ENCODE data around the gene CCER1.

The CCER1 gene

DNA sequence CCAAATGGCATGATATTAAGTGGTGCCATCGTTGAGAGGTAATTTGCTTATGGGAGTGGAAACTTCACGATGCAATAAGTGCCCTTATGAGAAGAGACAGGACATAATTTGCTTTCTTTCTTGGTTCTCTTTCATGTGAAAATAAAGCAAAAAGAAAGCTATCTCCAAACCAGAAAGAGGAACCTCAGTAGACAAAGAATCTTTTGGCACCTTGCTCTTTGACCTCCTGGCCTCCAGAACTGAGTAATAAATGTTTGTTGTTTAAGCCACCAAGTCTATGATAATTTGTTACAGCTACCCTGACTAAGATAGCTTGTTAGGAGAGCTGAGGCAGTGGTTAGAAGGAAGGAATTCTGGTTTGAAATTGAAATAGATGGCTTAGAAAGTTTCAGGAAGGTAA lies 39.6 kb downstream of the CCER1 start:
- H3K9me3 ChIP-seq: no peaks in the 10 kb centered on the region
- no peak for DNase-seq
- H3K27me3 ChIP-seq: no peaks in the 10 kb centered on the region
- intact Hi-C loops (cut with DNase I; ENCODE audit: low total_unique reads): no loop called here
- TF ChIP-seq, protein P1, sequence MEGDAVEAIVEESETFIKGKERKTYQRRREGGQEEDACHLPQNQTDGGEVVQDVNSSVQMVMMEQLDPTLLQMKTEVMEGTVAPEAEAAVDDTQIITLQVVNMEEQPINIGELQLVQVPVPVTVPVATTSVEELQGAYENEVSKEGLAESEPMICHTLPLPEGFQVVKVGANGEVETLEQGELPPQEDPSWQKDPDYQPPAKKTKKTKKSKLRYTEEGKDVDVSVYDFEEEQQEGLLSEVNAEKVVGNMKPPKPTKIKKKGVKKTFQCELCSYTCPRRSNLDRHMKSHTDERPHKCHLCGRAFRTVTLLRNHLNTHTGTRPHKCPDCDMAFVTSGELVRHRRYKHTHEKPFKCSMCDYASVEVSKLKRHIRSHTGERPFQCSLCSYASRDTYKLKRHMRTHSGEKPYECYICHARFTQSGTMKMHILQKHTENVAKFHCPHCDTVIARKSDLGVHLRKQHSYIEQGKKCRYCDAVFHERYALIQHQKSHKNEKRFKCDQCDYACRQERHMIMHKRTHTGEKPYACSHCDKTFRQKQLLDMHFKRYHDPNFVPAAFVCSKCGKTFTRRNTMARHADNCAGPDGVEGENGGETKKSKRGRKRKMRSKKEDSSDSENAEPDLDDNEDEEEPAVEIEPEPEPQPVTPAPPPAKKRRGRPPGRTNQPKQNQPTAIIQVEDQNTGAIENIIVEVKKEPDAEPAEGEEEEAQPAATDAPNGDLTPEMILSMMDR (IDR thresholded peaks at IDR 0.05): no peak
- H3K4me3 ChIP-seq: no peak overlapping the region
- H3K4me1 ChIP-seq: no peaks in the 10 kb centered on the region
- no peak overlapping the region for H3K27ac ChIP-seq
- no peaks in the 10 kb centered on the region for H3K36me3 ChIP-seq

- no peaks in the 10 kb centered on the region for H3K9me3 ChIP-seq
- H3K4me1 ChIP-seq: no peaks in the 10 kb centered on the region
- no peak overlapping the region for H3K27ac ChIP-seq
- TF ChIP-seq, protein P1 (IDR thresholded peaks at IDR 0.05): no peak
- H3K36me3 ChIP-seq: no peaks in the 10 kb centered on the region
- intact Hi-C loops (cut with DNase I; ENCODE audit: low total_unique reads): no loop called here
- H3K4me3 ChIP-seq: no peak overlapping the region
- DNase-seq: no peak
- no peaks in the 10 kb centered on the region for H3K27me3 ChIP-seq
Measured at GRCh38 chr12:90910958-90911357, 44.0 kb downstream of the CCER1 start.

DNA sequence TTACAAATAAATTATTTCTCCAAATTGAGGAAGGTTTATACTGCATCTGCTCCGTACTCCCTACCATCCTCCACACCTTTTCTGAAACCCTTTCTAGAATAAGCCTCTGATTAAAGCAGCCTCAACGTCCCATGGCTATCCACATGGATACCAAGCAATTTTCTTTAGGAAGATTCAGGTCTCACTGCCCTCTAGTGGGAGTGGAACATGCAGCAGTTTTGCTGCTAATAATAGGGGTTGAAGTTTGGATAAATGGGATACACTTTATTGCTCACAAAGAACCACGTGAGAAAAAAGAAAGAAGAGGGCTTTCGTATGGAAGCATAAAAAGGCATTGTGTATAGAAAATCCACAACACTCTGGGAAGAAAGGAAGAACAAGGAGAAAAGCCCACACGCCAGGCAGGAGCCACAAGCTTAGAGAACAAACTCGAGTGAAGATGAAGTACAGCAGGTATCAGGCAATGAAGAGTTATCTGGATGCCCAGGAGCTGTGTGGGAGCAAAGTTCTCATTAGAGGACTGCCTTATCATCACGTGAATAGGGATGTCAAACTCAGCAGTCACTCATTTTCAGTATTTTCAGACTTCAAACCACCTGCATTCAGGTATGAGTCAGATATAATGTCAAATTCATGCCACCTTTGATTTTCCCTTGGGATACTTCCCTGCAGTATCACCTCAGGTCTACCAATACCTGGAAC lies 45.8 kb downstream of the CCER1 start:
- no peak for DNase-seq
- H3K27ac ChIP-seq: no peak overlapping the region
- H3K9me3 ChIP-seq: no peaks in the 10 kb centered on the region
- H3K36me3 ChIP-seq: no peaks in the 10 kb centered on the region
- intact Hi-C loops (cut with DNase I; ENCODE audit: low total_unique reads): no loop called here
- TF ChIP-seq, protein P1 (IDR thresholded peaks at IDR 0.05): peak; percentile 29 to 38
- no peak overlapping the region for H3K4me3 ChIP-seq
- no peaks in the 10 kb centered on the region for H3K4me1 ChIP-seq
- no peaks in the 10 kb centered on the region for H3K27me3 ChIP-seq

GRCh38 chr12:90908465-90908864 lies 46.5 kb downstream of the CCER1 start:
- Histone ChIP-seq H3K9me3 (no peaks in the 10 kb centered on the region), H3K4me3 (no peak overlapping the region), H3K27ac (no peak overlapping the region), H3K4me1 (no peaks in the 10 kb centered on the region), H3K27me3 (no peaks in the 10 kb centered on the region), H3K36me3 (no peaks in the 10 kb centered on the region)
- TF ChIP-seq, protein P1 (IDR thresholded peaks at IDR 0.05): no peak
- intact Hi-C loops (cut with DNase I; ENCODE audit: low total_unique reads): no loop called here
- DNase-seq: no peak

- H3K9me3 ChIP-seq: no peaks in the 10 kb centered on the region
- no peak overlapping the region for H3K27ac ChIP-seq
- no peak for DNase-seq
- H3K27me3 ChIP-seq: no peaks in the 10 kb centered on the region
- H3K4me3 ChIP-seq: no peak overlapping the region
- intact Hi-C loops (cut with DNase I; ENCODE audit: low total_unique reads): no loop called here
- H3K36me3 ChIP-seq: no peaks in the 10 kb centered on the region
- no peaks in the 10 kb centered on the region for H3K4me1 ChIP-seq
- TF ChIP-seq, protein P1 (IDR thresholded peaks at IDR 0.05): no peak
Measured at GRCh38 chr12:90905691-90906370, 49.1 kb downstream of the CCER1 start.

Data from tibial artery (tissue), 4 donors.